PC-3 (cell line): Measurements from ENCODE around the gene FOXN3.

Experiments
- CTCF ChIP-seq: fragments of 300-600 bp; sonication (generic); conservative IDR thresholded peaks from 2 replicates; pipeline ENCODE4 v1.5.1; 2017; ENCODE audit warnings: antibody characterized with exemption, low read depth, mild to moderate bottlenecking, low read length
- EZH2 ChIP-seq: fragments of 300-600 bp; sonication (generic); IDR thresholded peaks from one replicate; pipeline ENCODE4 v1.6.1; 2017; ENCODE audit warnings: antibody characterized with exemption, mild to moderate bottlenecking, low read length; ENCODE audit not compliant: unreplicated experiment

- no peak for TF ChIP-seq CTCF
- no peak for TF ChIP-seq EZH2
Measured at GRCh38 chr14:89179891-89180404, 237.1 kb downstream of the FOXN3 start.
